Activated B cell treated with CpG ODN at 0.5 μM for 24 hours (primary cell): ENCODE results near the gene TMEM121. TPM values are rescaled to one million over a fixed set of nuclear protein-coding genes. Genes with fewer than 3 reads are reported as not detected.
"Not testable (repeated sequence)": the region's sequence is repeated elsewhere in the genome, so short reads cannot be mapped to it uniquely, and the experiment has no call there.

ENCODE experiments used
- ATAC-seq: fragments of 200-7000 bp; cut with Tn5 transposase; one replicate; pipeline ENCODE4 v1.10.0; 2021; ENCODE audit warnings: low read depth, mild to moderate bottlenecking, moderate library complexity
- CTCF ChIA-PET: fragments of 350-600 bp; sonication (Branson Sonifier 250); formaldehyde crosslinking; loops from one replicate; lab custom pipeline; 2021; ENCODE audit warnings: antibody characterized with exemption; lab: Charles Lee
- POLR2A ChIA-PET: fragments of 350-600 bp; sonication (Branson Sonifier 250); formaldehyde crosslinking; loops from one replicate; lab custom pipeline; 2021; ENCODE audit warnings: antibody characterized with exemption; lab: Charles Lee
- DNase-seq: peaks from one replicate; pipeline ENCODE4 v3.0.0; 2022
- H3K27ac Mint-ChIP-seq: one replicate; pipeline ENCODE4 v1.8.0; 2020; ENCODE audit warnings: mixed read lengths
- H3K27me3 Mint-ChIP-seq: one replicate; pipeline ENCODE4 v1.8.0; 2021; ENCODE audit warnings: mixed read lengths
- H3K36me3 Mint-ChIP-seq: one replicate; pipeline ENCODE4 v1.8.0; 2021; ENCODE audit warnings: low read depth, mixed read lengths
- H3K4me1 Mint-ChIP-seq: one replicate; pipeline ENCODE4 v1.8.0; 2021; ENCODE audit warnings: mixed read lengths
- H3K4me3 Mint-ChIP-seq: one replicate; pipeline ENCODE4 v1.8.0; 2020; ENCODE audit warnings: mild to moderate bottlenecking, mixed read lengths
- H3K9me3 Mint-ChIP-seq: one replicate; pipeline ENCODE4 v1.8.0; 2020; ENCODE audit warnings: mixed read lengths
- CTCF ChIP-seq: fragments of 200-600 bp; IDR thresholded peaks from one replicate; pipeline ENCODE4 v1.8.0; 2022; ENCODE audit warnings: antibody characterized with exemption, mild to moderate bottlenecking
- intact Hi-C: fragments of 100-400 bp; cut with micrococcal nuclease; formaldehyde crosslinking; loops from one replicate; pipeline ENCODE4 v1.15.1; 2024
- total RNA-seq: library from RNA; stranded (reverse); gene quantifications from 2 replicates; pipeline ENCODE4 v1.2.3, GENCODE V29; 2022

The TMEM121 gene
- total RNA-seq, 1 donor from 2014 or later = 1.6 TPM

GRCh38 chr14:105568859-105569766 lies 42.7 kb downstream of the TMEM121 start:
- H3K4me3 Mint-ChIP-seq = no peak overlapping the region
- peak overlapping the region; percentile 95 for H3K27ac Mint-ChIP-seq
- intact Hi-C loops = no loop called here

DNA sequence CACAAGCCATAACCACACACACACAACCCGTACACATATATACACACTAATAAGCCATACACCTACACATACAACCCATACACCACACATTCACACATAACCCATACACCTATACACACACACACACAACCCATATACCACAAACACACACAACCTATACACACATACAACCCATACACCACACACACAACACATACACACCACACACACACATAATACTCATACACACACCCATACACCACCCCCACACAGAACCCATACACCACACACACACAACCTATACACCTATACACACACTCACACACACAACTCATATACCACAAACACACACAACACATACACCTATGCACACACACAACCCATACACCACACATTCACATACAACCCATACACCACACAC lies 44.1 kb downstream of the TMEM121 start:
- intact Hi-C loops = no loop called here
- peaks cover 54% of the 10 kb centered on the region for H3K4me1 Mint-ChIP-seq
- H3K36me3 Mint-ChIP-seq = no peaks in the 10 kb centered on the region
- no peaks in the 10 kb centered on the region for H3K27me3 Mint-ChIP-seq
- H3K9me3 Mint-ChIP-seq = no peaks in the 10 kb centered on the region
- CTCF ChIA-PET = no interaction called here
- DNase-seq (no peak), ATAC-seq (no peak)
- POLR2A ChIA-PET = interaction anchor here (1.2 kb wide), 1 partner anchor 292 kb away, joined by 6 read pairs; no protein-coding TSS in a partner anchor
- TF ChIP-seq CTCF = no peak
- H3K4me3 Mint-ChIP-seq = peak overlapping the region; percentile 55
- peak overlapping the region; percentile 95 for H3K27ac Mint-ChIP-seq

More at GRCh38 chr14:105568859-105569766, 42.7 kb downstream of the TMEM121 start:
- DNase-seq (no peak), ATAC-seq (no peak)
- Mint-ChIP-seq H3K36me3 (no peaks in the 10 kb centered on the region), H3K9me3 (no peaks in the 10 kb centered on the region), H3K27me3 (no peaks in the 10 kb centered on the region), H3K4me1 (peaks cover 63% of the 10 kb centered on the region)
- TF ChIP-seq CTCF = no peak
- ChIA-PET CTCF (no interaction called here), POLR2A (no interaction called here)

DNA sequence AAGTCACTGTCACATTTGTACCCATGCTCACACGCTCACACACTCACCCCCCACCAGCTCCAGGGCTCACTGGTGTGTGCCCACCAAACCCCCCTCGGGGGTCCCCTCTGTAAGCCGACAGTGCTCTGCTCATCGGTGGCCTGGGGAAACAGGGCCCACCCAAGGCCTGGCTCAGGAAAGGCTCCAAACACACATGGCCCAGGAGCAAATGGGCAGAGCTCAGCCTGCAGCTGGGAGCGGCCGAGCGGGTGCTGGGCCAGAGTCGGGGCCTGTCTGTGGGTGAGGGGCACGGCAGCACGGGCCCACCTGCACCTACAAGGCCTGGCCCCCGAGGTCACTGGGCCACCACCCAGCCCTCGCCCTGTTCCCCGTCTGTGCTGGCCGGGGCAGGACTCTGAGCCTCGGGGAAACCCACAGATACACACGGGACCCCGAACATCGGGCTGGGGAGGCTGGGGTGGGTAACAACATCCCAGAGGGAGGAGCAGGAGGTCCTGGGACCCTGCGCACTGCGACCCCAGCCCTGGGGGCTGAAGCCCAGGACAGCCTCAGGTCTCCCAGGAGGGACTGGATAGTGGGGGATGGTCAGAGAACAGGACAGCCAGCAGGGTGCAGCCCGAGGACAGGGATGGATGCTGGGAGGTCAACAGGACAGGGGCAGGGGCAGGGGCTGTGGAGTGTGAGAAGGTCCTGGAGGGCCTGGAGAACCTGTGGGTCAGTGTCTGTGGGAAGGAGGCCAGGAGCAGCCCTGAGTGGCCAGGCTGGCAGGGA lies 45.0 kb downstream of the TMEM121 start:
- POLR2A ChIA-PET = interaction anchor here (0.6 to 1.2 kb wide), 2 partner anchors 291 to 647 kb away, joined by 3 to 6 read pairs; partner anchors contain the start of gene PLD4
- H3K36me3 Mint-ChIP-seq, CTCF ChIA-PET, H3K27me3 Mint-ChIP-seq, intact Hi-C loops, H3K9me3 Mint-ChIP-seq, ATAC-seq: not testable (repeated sequence)
- peaks cover 59% of the 10 kb centered on the region for H3K4me1 Mint-ChIP-seq
- peak overlapping the region; percentile 55 for H3K4me3 Mint-ChIP-seq
- peak overlapping the region; percentile 95 for H3K27ac Mint-ChIP-seq
- peak; percentile 52 for DNase-seq

DNA sequence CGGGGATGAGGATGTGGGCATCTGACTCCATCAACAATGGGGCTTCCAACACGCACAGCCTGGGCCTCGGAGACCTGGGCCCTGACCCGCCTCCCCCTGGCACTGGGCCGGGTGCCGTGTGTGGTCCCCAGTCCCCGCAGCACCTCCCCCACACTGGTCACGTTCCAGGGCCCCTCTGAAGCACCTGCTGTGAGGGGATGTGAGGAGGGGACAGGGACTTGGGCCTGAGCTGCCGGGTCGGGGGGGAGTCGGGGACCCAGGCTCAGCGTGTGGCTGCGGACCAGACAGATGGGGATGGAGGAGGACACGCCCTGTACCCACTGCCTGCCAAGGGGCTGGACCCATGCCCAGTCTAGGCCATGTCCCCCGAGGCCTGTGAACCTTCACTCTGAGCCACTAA lies 45.7 kb downstream of the TMEM121 start:
- H3K4me3 Mint-ChIP-seq, CTCF ChIA-PET, H3K27me3 Mint-ChIP-seq, H3K36me3 Mint-ChIP-seq, intact Hi-C loops, POLR2A ChIA-PET, H3K9me3 Mint-ChIP-seq: not testable (repeated sequence)
- peak; percentile 55 for DNase-seq
- H3K27ac Mint-ChIP-seq = peak overlapping the region; percentile 95
- peaks cover 63% of the 10 kb centered on the region for H3K4me1 Mint-ChIP-seq
- ATAC-seq = peak; percentile 55

- POLR2A ChIA-PET, CTCF ChIA-PET, H3K9me3 Mint-ChIP-seq, H3K27me3 Mint-ChIP-seq, H3K4me3 Mint-ChIP-seq, H3K36me3 Mint-ChIP-seq, DNase-seq, ATAC-seq, intact Hi-C loops: not testable (repeated sequence)
- Mint-ChIP-seq H3K27ac (peak overlapping the region; percentile 94), H3K4me1 (peaks cover 65% of the 10 kb centered on the region)
These were observed 47.5 kb downstream of the TMEM121 start for GRCh38 chr14:105573841-105574240.

GRCh38 chr14:105574411-105574810 lies 48.0 kb downstream of the TMEM121 start:
- H3K9me3 Mint-ChIP-seq, CTCF ChIA-PET, DNase-seq, H3K27me3 Mint-ChIP-seq, H3K36me3 Mint-ChIP-seq, H3K27ac Mint-ChIP-seq, POLR2A ChIA-PET, H3K4me3 Mint-ChIP-seq, intact Hi-C loops, ATAC-seq: not testable (repeated sequence)
- peaks cover 59% of the 10 kb centered on the region for H3K4me1 Mint-ChIP-seq

- DNase-seq, CTCF ChIA-PET, H3K9me3 Mint-ChIP-seq, intact Hi-C loops, H3K4me3 Mint-ChIP-seq, H3K27me3 Mint-ChIP-seq, H3K36me3 Mint-ChIP-seq: not testable (repeated sequence)
- POLR2A ChIA-PET = interaction anchor here (0.7 to 0.8 kb wide), 4 partner anchors 16 to 964 kb away, joined by 3 to 19 read pairs (median 7); no protein-coding TSS in a partner anchor
- ATAC-seq = peak; percentile 49
- Mint-ChIP-seq H3K4me1 (peaks cover 51% of the 10 kb centered on the region), H3K27ac (peak overlapping the region; percentile 76)
These were observed 48.8 kb downstream of the TMEM121 start for GRCh38 chr14:105575016-105575700.
